ENCODE data around the gene OR51G1. TPM values are rescaled to one million over a fixed set of nuclear protein-coding genes. Genes with fewer than 3 reads are reported as not detected.
A peak's percentile ranks its signal among the peaks of the same experiment; 100 is the strongest.
"Not testable (repeated sequence)": the region's sequence is repeated elsewhere in the genome, so short reads cannot be mapped to it uniquely, and the experiment has no call there.

The OR51G1 gene
- total RNA-seq (ENCODE audit: insufficient read depth, low replicate concordance): not detected

GRCh38 chr11:4924239-4924638, at the start of gene OR51G1:
OR51G1 (minus strand) TSS chr11:4924339; CDS start chr11:4924339, 0 bp downstream.
- DNase-seq (ENCODE audit: low spot score): no peak

GRCh38 chr11:4962816-4963215, 38.7 kb upstream of the OR51G1 start:
- peak; percentile 60 for DNase-seq (ENCODE audit: low spot score)

- DNase-seq (ENCODE audit: low spot score): no peak
Measured at GRCh38 chr11:4960877-4961276, 36.7 kb upstream of the OR51G1 start.

- no peak for DNase-seq (ENCODE audit: low spot score)
Measured at GRCh38 chr11:4957396-4957795, 33.3 kb upstream of the OR51G1 start.

- not testable (repeated sequence) for DNase-seq (ENCODE audit: low spot score)
Measured at GRCh38 chr11:4955613-4956012, 31.5 kb upstream of the OR51G1 start, which contains the start of gene OR51A2. OR51A2 (minus strand) TSS chr11:4955713; CDS start chr11:4955713, 0 bp downstream.

- no peak for DNase-seq (ENCODE audit: low spot score)
Measured at GRCh38 chr11:4947505-4947904, 23.4 kb upstream of the OR51G1 start, which contains the start of gene OR51A4. OR51A4 (minus strand) TSS chr11:4947605; CDS start chr11:4947100, 505 bp downstream.

GRCh38 chr11:4936745-4937144, 12.6 kb upstream of the OR51G1 start:
- no peak for DNase-seq (ENCODE audit: low spot score)

- DNase-seq (ENCODE audit: low spot score): no peak
Measured at GRCh38 chr11:4932751-4933150, 8.6 kb upstream of the OR51G1 start.

- peak; percentile 68 for DNase-seq (ENCODE audit: low spot score)
Measured at GRCh38 chr11:4926608-4927007, 2.5 kb upstream of the OR51G1 start.

GRCh38 chr11:4922304-4922703, 1.8 kb downstream of the OR51G1 start:
- no peak for DNase-seq (ENCODE audit: low spot score)

- DNase-seq (ENCODE audit: low spot score): no peak
Measured at GRCh38 chr11:4921796-4922195, 2.3 kb downstream of the OR51G1 start.

GRCh38 chr11:4919250-4919649, 4.9 kb downstream of the OR51G1 start, which contains the start of gene OR51G2:
OR51G2 (minus strand) TSS chr11:4919350; CDS start chr11:4915663, 3,687 bp downstream.
- no peak for DNase-seq (ENCODE audit: low spot score)

GRCh38 chr11:4916581-4916980, 7.6 kb downstream of the OR51G1 start:
- DNase-seq (ENCODE audit: low spot score): no peak

GRCh38 chr11:4903484-4903883, 20.7 kb downstream of the OR51G1 start, which contains the start of gene OR51A7:
OR51A7 (plus strand) TSS chr11:4903783; CDS start chr11:4907370, 3,587 bp downstream.
- DNase-seq (ENCODE audit: low spot score): no peak

GRCh38 chr11:4891996-4892640, 32.0 kb downstream of the OR51G1 start:
- peak; percentile 91 for DNase-seq (ENCODE audit: low spot score)

GRCh38 chr11:4890279-4890678, 33.9 kb downstream of the OR51G1 start:
- no peak for DNase-seq (ENCODE audit: low spot score)

GRCh38 chr11:4887591-4887990, 36.5 kb downstream of the OR51G1 start:
- no peak for DNase-seq (ENCODE audit: low spot score)

- DNase-seq (ENCODE audit: low spot score): no peak
Measured at GRCh38 chr11:4886186-4886585, 38.0 kb downstream of the OR51G1 start.

- DNase-seq (ENCODE audit: low spot score): no peak
Measured at GRCh38 chr11:4884361-4884760, 39.8 kb downstream of the OR51G1 start.

- DNase-seq (ENCODE audit: low spot score): no peak
Measured at GRCh38 chr11:4882543-4882942, 41.6 kb downstream of the OR51G1 start.

- no peak for DNase-seq (ENCODE audit: low spot score)
Measured at GRCh38 chr11:4881860-4882500, 42.2 kb downstream of the OR51G1 start, which contains the start of gene OR51T1. OR51T1 (plus strand) TSS chr11:4881900; CDS start chr11:4881900, 0 bp downstream.

GRCh38 chr11:4881188-4881587, 43.0 kb downstream of the OR51G1 start:
- no peak for DNase-seq (ENCODE audit: low spot score)

Data from umbilical cord (tissue), 2 donors.